Heart right ventricle (tissue), 16 donors: ENCODE measurements around the gene SLC31A2. TPM values are rescaled to one million over a fixed set of nuclear protein-coding genes. Genes with fewer than 3 reads are reported as not detected.

ENCODE experiments used
- ATAC-seq, 8 donors: fragments of 200-7000 bp; cut with Tn5 transposase; one replicate each; pipeline ENCODE4 v1.9.1; 2020; ENCODE audit warnings: mild to moderate bottlenecking in 8 of 8, moderate library complexity in 8 of 8, moderate number of reproducible peaks in 1 of 8
- DNase-seq, 2 donors: peaks; one replicate each; pipeline ENCODE4 v3.0.0-alpha.2; 2020
- H3K27ac ChIP-seq, 10 donors: fragments of 200-600 bp; sonication (generic) in 2 of 10; one replicate each; pipeline versions ENCODE4 v1.5.0 to v1.8.0; 2020 to 2022; ENCODE audit warnings: mild to moderate bottlenecking in 3 of 10
- H3K27me3 ChIP-seq, 7 donors: fragments of 200-600 bp; one replicate each; pipeline ENCODE4 v1.8.0; 2021 to 2022; ENCODE audit warnings: mild to moderate bottlenecking in 2 of 7
- H3K36me3 ChIP-seq, 9 donors: fragments of 200-600 bp; sonication (generic) in 1 of 9; one replicate each; pipeline versions ENCODE4 v1.5.0 to v1.8.0; 2020 to 2022; ENCODE audit warnings: mild to moderate bottlenecking in 2 of 9
- H3K4me1 ChIP-seq, 9 donors: fragments of 200-600 bp; sonication (generic) in 1 of 9; one replicate each; pipeline versions ENCODE4 v1.5.0 to v1.8.0; 2020 to 2022; ENCODE audit warnings: mild to moderate bottlenecking in 4 of 9
- H3K4me3 ChIP-seq, 10 donors: fragments of 200-600 bp; sonication (generic) in 2 of 10; one replicate each; pipeline versions ENCODE4 v1.5.0 to v1.8.0; 2020 to 2022; ENCODE audit warnings: mild to moderate bottlenecking in 7 of 10, moderate library complexity in 2 of 10
- H3K9me3 ChIP-seq, 11 donors: fragments of 200-600 bp in 10 of 11; sonication (generic) in 2 of 11; one replicate each; pipeline versions ENCODE4 v1.5.0 to v1.8.0; 2013 to 2022; ENCODE audit warnings: mild to moderate bottlenecking in 2 of 11, control low read depth in 1 of 11, moderate library complexity in 1 of 11
- WGBS, 2 donors: extraction: QIAGEN DNeasy Blood & Tissue Kit; methylation state at CpG; one replicate each; pipeline ENCODE4 v1.1.7; 2013; ENCODE audit warnings: inconsistent platforms in 1 of 2; 5-methylcytosine and 5-hydroxymethylcytosine counted together
- intact Hi-C, 10 donors: fragments of 100-400 bp; cut with DNase I; formaldehyde crosslinking; loops; one replicate each; pipeline versions ENCODE4 v1.11.1 to v1.14.2; 2022
- polyA plus RNA-seq, 2 donors: library from polyadenylated mRNA; stranded (reverse); fragments of 200-250 nt; gene quantifications; one replicate each; pipeline ENCODE4 v1.2.3, GENCODE V29; 2013
- total RNA-seq, 10 donors: library from RNA; stranded (reverse); fragmentation: NEBNext Ultra II Directional in 3 of 10; extraction: Animal tissue kit (Norgen Biotek cat#: 25700) in 3 of 10; gene quantifications; one replicate each; pipeline versions ENCODE4 v1.2.1 to v1.2.4, GENCODE V29; 2021 to 2023
- TF ChIP-seq, protein P1 (sequence below), 9 donors: fragments of 200-600 bp; sonication (generic) in 2 of 9; IDR thresholded peaks; one replicate each; pipeline versions ENCODE4 v1.5.0 to v1.8.0; 2021 to 2022; ENCODE audit warnings: antibody characterized with exemption in 9 of 9, mild to moderate bottlenecking in 5 of 9, moderate library complexity in 1 of 9
- donor health status: Arrhythmogenic right ventricular cardiomyopathy.
- donor health status: ischemic (EF 13 %, LVEDD 7.1; RV severe dilation, severe dysfunction).
- donor health status: healthy with polysubstance abuse.
- donor health status: DM: no; HTN: yes; CAD: no.
- donor health status: DM: no; HTN: no; CAD: no.
- donor health status: ischemic (EF 25% LVEDD 6.9; RV normal size, moderate dysfunction).
- donor health status: ischemic (EF 25% LVEDD 5.7; RV mildly dilated, moderate dysfunction).
- donor health status: healthy.
- donor health status: DM: yes; HTN: yes; CAD: no.
- donor health status: Ischemic cardiomyopathy.
- donor health status: ischemic (EF 35%, LVEDD 5.7; RV mildly dilated, moderate dysfunction).
- donor health status: nonischemic (EF 11% LVEDD 7.7; RV severe dilation, severe dysfunction).
- donor health status: DM: yes; HTN: yes; CAD: no.
- donor health status: PGD.
- donor health status: ischemic (EF 29% LVEDD 5.4; RV normal size, mild dysfunction).
- donor health status: nonischemic (EF 23%, LVEDD 6.1; RV moderate dilation, normal function).

SLC31A2 gene
- total and polyA plus RNA-seq, 12 donors = 6.8 to 19.3 (median 9.7) TPM

DNA sequence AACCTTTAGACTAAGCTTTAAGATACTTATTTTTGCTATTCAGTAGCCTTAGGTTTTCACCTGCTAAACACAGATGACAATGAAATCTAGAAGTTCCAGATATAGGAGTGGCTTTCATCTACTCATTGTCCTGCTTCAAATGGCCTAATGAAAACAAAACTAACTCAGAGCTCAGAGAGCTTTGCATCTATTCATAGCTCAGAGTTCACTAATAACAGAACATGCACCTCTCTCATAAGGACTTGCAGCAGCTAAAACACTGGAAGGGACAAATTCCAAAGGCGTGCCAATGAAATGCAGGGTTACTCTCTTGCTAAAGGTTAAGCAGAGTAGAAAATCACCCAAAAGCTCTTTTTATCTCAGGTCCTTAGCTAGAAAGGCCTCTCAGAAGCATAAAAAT lies 29.0 kb downstream of the SLC31A2 start:
- H3K36me3 ChIP-seq = peaks cover 2 to 100% (median 72%) of the 10 kb centered on the region in 9 donors
- ATAC-seq (peak in 6 of 8 donors; percentile 48 to 94 (median 72)), DNase-seq (no peak)
- 50 to 67% methylated on average over 1 of the region's 1 CpG for WGBS, 2 donors
- peak overlapping the region in 9 of 10 donors; percentile 36 to 73 (median 56) for H3K27ac ChIP-seq
- TF ChIP-seq, protein P1, sequence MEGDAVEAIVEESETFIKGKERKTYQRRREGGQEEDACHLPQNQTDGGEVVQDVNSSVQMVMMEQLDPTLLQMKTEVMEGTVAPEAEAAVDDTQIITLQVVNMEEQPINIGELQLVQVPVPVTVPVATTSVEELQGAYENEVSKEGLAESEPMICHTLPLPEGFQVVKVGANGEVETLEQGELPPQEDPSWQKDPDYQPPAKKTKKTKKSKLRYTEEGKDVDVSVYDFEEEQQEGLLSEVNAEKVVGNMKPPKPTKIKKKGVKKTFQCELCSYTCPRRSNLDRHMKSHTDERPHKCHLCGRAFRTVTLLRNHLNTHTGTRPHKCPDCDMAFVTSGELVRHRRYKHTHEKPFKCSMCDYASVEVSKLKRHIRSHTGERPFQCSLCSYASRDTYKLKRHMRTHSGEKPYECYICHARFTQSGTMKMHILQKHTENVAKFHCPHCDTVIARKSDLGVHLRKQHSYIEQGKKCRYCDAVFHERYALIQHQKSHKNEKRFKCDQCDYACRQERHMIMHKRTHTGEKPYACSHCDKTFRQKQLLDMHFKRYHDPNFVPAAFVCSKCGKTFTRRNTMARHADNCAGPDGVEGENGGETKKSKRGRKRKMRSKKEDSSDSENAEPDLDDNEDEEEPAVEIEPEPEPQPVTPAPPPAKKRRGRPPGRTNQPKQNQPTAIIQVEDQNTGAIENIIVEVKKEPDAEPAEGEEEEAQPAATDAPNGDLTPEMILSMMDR (IDR thresholded peaks at IDR 0.05) = no peak
- no peak overlapping the region for H3K4me3 ChIP-seq
- intact Hi-C loops = no loop called here
- H3K27me3 ChIP-seq = no peaks in the 10 kb centered on the region
- peaks cover 0 to 17% (median 0%) of the 10 kb centered on the region in 9 donors for H3K4me1 ChIP-seq
- no peaks in the 10 kb centered on the region for H3K9me3 ChIP-seq

DNA sequence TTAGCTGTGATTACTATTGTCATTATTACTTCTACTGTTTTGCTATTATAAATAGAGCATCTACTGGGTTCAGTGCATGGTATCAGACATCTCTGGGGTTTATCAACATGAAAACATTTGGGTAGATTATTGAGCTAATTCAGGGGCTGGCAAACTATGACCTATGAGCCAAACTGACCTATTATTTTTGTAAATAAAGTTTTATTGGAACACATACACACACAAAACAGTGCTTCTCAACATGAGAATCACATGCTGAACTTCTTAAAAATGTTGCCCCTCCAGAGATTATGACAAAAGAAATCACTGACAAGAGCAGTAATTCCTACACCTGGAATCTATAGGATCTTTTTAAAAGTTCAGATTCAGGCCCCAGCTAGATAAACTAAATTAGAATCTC lies 30.4 kb downstream of the SLC31A2 start:
- Histone ChIP-seq H3K27ac (no peak overlapping the region), H3K9me3 (no peaks in the 10 kb centered on the region), H3K27me3 (no peaks in the 10 kb centered on the region), H3K36me3 (peaks cover 2 to 100% (median 72%) of the 10 kb centered on the region in 9 donors), H3K4me1 (peaks cover 0 to 17% (median 0%) of the 10 kb centered on the region in 9 donors), H3K4me3 (no peak overlapping the region)
- ATAC-seq = no peak
- intact Hi-C loops = no loop called here
- DNase-seq = no peak
- TF ChIP-seq, protein P1 (IDR thresholded peaks at IDR 0.05) = no peak

DNA sequence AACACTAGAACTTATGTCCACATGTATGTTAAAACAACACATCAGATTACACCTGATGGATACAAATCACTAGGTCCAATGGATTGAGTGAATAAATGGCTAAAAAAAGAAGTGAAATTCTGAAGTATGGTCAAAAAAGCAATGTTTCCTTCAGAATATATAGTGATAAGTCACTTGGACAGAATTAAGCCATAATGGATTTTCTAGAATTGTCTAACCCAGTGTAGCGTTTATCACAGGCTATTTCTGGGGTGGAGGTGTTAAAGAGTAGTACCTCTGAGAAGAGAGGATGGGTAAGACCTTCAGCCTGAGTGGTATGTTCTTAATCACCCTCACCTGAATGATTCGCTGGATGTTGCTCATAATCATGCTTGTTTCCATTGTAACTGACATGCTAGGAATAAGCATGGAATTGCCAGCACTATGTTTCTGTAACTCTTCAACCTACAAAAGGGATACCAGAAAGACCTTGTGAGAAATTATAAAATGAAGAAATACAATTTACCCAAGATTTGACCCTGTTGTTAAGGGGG lies 33.2 kb downstream of the SLC31A2 start:
- WGBS, 2 donors = 92 to 95% methylated on average over 2 of the region's 2 CpGs
- intact Hi-C loops = no loop called here
- no peak for ATAC-seq
- Histone ChIP-seq H3K27me3 (no peaks in the 10 kb centered on the region), H3K4me3 (no peak overlapping the region), H3K36me3 (peaks cover 6 to 100% (median 66%) of the 10 kb centered on the region in 9 donors), H3K4me1 (peaks cover 0 to 30% (median 8%) of the 10 kb centered on the region in 9 donors), H3K27ac (no peak overlapping the region), H3K9me3 (no peaks in the 10 kb centered on the region)
- no peak for DNase-seq
- TF ChIP-seq, protein P1 (IDR thresholded peaks at IDR 0.05) = no peak

DNA sequence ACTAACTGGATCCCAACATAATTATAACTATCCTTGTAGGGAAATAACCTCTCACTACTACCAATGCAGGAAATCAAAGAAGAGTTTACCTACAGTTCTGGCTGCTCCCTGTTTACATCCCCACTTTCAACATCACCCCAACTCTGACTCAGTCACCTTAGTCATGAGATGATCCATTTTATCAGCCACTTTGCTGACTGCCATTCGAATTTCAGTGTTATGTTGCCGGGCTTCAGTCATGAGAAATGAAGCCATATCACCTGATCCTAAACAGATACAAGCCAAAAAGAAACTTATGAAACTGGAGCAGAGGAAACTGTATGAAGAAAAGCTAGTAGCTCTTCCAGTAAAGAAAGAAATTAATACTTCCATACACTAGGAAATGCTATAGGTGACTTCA lies 33.7 kb downstream of the SLC31A2 start:
- peaks cover 6 to 100% (median 66%) of the 10 kb centered on the region in 9 donors for H3K36me3 ChIP-seq
- no peaks in the 10 kb centered on the region for H3K9me3 ChIP-seq
- intact Hi-C loops = no loop called here
- H3K27me3 ChIP-seq = no peaks in the 10 kb centered on the region
- 91 to 94% methylated on average over 2 of the region's 2 CpGs for WGBS, 2 donors
- H3K4me3 ChIP-seq = no peak overlapping the region
- TF ChIP-seq, protein P1 (IDR thresholded peaks at IDR 0.05) = no peak
- ATAC-seq = no peak
- H3K4me1 ChIP-seq = peaks cover 0 to 35% (median 6%) of the 10 kb centered on the region in 9 donors
- DNase-seq = no peak
- H3K27ac ChIP-seq = no peak overlapping the region
